HG02973 (cell line): Measurements from ENCODE around the gene ZNF436.

Experiments used
- ATAC-seq: cut with Tn5 transposase; IDR thresholded peaks from one replicate; pipeline ENCODE4 v1.9.1; 2021; ENCODE audit warnings: moderate library complexity; ENCODE audit not compliant: unreplicated experiment

The ZNF436 gene

GRCh38 chr1:23367791-23368561, 1.7 kb downstream of the ZNF436 start:
- peak; percentile 88 for ATAC-seq

DNA sequence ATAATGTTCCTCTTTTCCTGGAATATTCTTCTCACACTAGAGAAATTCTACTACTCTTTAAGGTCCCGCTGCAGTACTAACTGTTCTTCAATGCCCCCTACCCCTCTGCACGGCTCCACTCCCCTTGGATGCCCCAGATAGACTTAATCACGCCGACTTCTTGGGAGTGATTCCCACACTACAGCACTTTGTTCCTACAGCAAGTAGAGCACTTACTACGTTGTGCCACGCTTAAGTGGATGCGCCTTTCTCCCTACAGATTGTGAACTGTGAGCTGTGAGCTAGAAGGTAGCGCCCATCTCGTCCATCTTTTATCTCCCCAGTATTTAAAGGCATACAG, 2.2 kb downstream of the ZNF436 start:
- no peak for ATAC-seq

DNA sequence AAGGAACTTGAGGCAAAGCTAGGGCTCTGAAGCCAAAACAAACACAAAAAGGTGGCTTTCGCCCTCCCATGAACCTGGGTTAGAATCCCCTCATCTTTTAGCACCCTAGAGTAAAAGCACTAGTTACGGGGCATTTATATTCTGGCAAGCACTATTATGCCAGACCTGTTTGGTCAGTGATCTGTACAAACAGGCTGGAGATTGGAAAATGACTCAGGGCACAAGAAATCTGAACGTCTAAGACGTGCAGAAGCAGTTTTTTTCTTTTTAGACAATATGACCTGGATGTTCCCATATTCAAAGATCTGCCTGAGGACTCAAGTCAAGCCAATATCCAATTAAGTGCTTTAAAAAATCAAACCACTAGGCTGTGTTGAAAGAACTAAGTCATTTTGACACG, 3.0 kb downstream of the ZNF436 start:
- ATAC-seq = no peak

- no peak for ATAC-seq
These were observed 3.5 kb downstream of the ZNF436 start for GRCh38 chr1:23366146-23366545.

- no peak for ATAC-seq
These were observed 7.4 kb downstream of the ZNF436 start for GRCh38 chr1:23362218-23362713.

DNA sequence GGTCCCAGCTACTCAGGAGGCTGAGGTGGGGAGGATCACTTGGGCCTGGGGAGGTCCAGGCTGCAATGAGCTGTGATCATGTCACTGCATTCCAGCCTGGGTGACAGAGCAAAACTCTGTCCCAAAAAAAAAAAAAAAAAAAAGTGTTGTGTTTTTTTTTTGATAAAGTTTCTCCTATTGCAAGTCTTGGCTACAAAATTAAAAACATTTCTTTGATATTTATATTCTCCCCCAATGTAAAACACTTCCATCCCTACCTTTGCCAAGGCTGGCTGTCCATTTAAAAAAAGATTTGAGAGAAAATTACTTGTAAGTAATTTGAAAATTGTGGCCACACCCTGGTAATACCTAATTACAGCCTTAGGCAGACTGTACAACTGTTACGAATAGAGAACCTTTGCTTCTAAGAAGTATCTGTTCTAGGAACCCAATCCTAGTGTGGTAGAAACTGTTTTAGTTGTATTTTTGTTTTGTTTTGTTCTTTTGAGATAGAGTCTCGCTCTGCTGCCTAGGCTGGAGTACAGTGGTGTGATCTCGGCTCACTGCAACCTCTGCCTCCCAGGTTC, 11.2 kb downstream of the ZNF436 start:
- ATAC-seq = no peak

- ATAC-seq = no peak
These were observed 12.3 kb downstream of the ZNF436 start for GRCh38 chr1:23357138-23357908.

- no peak for ATAC-seq
These were observed 13.0 kb downstream of the ZNF436 start for GRCh38 chr1:23356471-23357137.

DNA sequence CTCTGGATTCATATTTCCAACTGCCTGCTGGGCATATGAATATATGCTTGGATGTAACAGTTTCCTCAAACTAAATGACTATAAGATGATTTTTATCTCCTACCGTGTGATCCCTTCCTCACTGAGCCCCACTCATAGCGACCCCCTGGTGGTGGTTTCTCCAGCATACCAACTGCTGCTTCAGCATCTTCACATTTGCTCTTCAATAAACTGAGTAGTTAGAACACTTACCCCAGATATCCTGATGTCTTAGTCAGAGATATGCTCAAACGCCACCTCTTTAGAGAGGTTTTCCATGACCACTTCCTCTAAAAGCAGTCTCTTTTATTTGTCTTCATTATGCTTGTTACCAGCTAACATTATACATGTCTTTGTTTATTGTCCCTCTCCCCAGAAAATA, 15.4 kb downstream of the ZNF436 start:
- no peak for ATAC-seq

GRCh38 chr1:23352096-23352695, 17.4 kb downstream of the ZNF436 start:
- no peak for ATAC-seq

DNA sequence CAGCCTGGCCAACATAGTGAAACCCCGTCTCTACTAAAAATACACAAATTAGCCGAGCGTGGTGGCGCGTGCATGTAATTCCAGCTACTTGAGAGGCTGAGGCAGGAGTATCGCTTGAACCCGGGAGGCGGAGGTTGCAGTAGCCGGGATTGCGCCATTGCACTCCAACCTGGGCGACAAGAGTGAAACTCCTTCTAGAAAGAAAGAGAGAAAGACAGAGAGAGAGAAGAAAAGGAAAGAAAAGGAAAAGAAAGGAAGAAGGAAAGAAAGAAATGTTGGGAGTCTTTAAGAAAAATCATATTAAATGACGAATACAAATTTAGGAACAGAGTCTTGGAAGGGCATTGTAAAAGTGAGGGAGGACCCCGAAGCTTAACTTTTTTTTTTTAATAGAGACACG, 23.7 kb downstream of the ZNF436 start:
- no peak for ATAC-seq

DNA sequence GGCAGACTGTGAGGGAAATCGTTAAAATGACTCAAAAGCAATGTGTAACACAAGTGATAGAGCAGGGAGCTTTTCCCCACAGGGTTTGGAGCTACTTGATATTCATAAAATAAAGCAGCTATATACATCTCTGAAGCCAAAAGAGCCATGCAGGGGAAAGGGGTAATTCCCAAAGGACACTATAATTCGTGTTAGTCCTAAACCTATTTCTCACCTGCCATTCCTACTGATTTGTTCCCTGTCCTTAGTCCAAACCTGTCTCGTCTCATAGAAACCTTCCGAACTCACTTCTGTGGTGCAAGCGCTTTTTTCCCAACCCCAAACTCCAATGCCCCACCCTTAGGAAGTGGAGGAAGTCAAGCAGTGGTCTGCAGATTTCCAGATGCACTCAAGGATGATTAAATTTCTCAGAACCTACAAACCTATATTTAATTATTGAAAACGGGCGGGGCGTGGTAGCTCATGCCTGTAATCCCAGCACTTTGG, 24.6 kb downstream of the ZNF436 start:
- ATAC-seq = no peak

DNA sequence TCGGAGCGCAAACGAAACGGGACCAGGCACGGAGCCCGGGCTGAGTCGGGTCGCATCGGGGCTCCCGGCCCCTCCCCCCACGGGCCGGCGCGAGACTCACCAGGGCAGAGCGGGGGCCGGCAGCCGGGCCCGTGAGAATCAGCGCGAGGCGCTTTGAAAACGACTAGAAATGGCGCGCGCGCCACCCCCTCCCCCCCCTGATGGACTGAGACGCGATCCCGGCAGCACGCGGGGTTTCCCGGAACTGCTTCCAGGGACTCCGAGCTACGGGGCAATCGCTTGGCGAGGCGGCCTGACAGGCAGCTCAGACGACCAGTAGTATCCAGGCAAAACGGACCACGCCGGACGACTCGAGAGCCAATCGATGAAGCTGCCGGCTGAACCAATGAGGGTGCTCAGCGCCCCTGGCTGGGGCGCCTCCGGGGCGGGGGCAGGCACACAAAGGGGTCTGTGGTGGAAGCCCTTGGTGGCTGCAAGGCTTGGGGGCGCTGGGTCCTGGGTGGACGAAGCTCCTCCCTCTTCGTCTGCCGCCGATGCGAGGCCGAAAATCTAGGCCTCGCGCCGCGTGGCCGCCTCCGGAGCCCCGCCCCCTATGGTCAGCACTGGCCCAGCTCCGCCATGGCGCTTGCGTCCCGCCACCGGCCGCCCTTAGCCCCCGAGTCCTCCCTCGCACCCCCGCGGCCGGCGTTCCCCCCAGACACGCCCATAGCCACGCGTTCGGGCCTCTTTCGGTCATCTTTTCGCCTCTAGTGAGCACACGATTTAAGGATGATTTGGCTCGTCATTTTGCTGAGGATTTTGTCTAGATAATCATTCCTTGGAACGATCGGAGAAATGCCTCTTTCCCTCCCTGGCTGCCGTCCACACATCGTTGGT, 25.3 kb downstream of the ZNF436 start, which contains the start of gene HNRNPR:
HNRNPR (minus strand) TSS at position 174 of the 876 bp plus-strand sequence. CDS start 3,276 bp downstream, outside the sequence.
- ATAC-seq = peak; percentile 89

DNA sequence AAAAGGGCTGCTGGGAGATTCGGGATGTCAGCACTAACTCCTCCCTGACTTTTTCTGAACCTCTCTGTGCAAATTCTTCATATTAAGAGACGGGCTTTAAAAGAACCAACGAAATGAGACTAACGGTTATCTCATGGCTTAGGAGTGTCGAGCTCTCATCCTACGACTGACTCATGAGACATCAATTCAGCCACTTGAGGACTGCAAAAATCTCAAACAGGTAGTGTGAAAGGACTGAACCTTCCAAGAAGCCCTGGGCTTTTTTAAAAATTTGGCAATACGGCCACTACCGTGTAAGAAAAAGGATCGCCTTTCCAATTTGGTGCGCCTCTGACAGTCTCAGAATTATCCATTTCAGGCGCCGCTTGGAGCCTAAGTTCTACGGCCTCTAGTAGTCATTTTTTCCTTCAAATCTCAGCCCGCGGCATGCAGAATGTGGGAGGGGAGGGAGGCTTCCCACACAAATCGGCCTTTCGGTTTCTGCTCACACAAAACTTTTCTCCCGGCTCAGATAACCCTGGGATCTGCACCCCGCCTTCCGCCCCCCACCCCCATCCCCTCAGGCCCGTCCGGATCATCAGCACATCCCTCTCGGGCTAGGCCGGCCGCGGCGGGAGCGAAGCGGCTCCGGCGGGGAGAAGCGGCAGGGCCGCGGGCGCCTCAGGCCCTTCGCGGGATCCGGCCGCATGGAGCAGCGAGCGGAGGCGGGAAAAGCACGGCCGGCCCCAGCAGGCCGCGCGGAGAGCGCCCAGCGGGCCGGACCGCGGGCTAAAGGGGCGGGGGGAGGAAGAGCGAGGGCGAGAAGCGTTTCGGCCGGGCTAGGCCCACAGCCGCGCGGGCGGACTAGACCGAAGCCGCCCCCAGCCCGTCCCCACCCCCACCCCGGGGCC, 26.2 kb downstream of the ZNF436 start:
- ATAC-seq = peak; percentile 19

DNA sequence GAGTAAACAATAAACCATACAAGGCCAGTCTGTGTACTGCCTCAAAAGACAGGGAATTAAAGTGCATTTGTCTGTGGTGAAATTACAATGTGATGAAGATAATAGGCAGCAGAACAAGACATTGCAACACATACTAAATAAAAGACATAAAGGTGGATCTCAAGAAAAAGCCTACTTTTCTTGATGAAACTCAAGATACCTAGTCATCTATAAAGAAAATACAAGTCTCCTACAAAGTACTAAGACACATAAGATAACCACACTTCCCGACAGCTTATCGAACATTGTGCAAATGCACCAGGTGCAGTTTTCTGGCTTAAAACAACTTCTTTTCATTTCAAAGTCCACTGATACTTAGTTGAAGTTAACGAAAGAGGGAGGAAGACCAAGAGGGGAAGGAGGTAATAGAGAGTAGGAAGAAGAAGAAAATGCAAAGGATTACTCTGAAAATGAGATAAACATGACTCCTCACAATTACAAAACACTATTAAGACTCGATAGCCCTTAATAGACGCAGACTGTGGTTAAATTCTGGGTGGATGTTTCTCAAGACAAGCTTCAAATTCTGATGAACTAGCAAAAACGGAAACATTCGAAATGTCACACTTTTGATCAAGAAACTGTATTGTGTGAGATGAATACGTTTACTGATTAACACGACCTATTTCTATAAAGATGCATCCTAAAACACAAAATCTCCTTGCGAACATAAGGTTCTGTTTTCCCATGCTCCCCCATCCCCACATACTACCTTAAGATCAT, 27.5 kb downstream of the ZNF436 start:
- ATAC-seq = no peak

DNA sequence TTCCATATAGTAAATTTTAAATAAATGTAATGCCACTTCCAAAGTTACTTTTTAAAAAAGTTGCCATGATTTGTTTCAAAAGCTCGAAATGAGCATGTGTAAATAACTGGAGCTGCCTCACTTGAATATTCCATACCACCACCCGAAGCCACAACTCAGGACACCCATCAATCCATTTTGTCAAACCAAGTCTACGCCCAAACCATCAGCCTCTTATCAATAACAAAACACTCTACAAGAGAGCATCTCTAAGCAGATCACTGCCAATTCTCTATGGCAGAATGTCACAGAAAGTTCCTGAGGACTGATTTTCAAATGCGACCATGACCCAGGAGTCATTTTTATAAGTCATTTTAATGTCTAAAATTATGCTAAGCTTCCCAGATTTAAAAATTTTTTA, 30.0 kb downstream of the ZNF436 start:
- ATAC-seq = no peak

GRCh38 chr1:23337869-23338268, 31.8 kb downstream of the ZNF436 start:
- ATAC-seq = no peak

GRCh38 chr1:23331713-23332112, 37.9 kb downstream of the ZNF436 start:
- ATAC-seq = no peak
